ENCODE results near the gene IGF2BP1. TPM values are rescaled to one million over a fixed set of nuclear protein-coding genes. Genes with fewer than 3 reads are reported as not detected.
"Not testable (repeated sequence)": the region's sequence is repeated elsewhere in the genome, so short reads cannot be mapped to it uniquely, and the experiment has no call there.

Gene IGF2BP1
- total and polyA plus RNA-seq, 12 donors: under 0.01 to 15.5 (median 0.18) TPM; not detected in 4

GRCh38 chr17:49003557-49004511 is 6.6 kb downstream of the IGF2BP1 start:
- 15 to 18% (median 17%) methylated on average over 19 to 39 of the region's 39 CpGs for WGBS, 4 donors
- no peak for TF ChIP-seq CTCF (IDR thresholded peaks at IDR 0.05)
- TF ChIP-seq POLR2A (IDR thresholded peaks at IDR 0.05): no peak
- no peak overlapping the region for H3K4me3 ChIP-seq
- no peak overlapping the region for H3K27ac ChIP-seq
- no peaks in the 10 kb centered on the region for H3K9me3 ChIP-seq (replicated peaks in 1 of 3)
- no peaks in the 10 kb centered on the region for H3K36me3 ChIP-seq (replicated peaks in 1 of 2)
- H3K27me3 ChIP-seq: peaks cover 89% of the 10 kb centered on the region
- H3K4me1 ChIP-seq (replicated peaks in 1 of 2): no peaks in the 10 kb centered on the region
- DNase-seq: no peak
- intact Hi-C loops (cut with DNase I): no loop called here

GRCh38 chr17:49005140-49005539 is 8.0 kb downstream of the IGF2BP1 start:
- no peak for DNase-seq
- Histone ChIP-seq H3K9me3 (replicated peaks in 1 of 3) (no peaks in the 10 kb centered on the region), H3K4me1 (replicated peaks in 1 of 2) (no peaks in the 10 kb centered on the region), H3K4me3 (no peak overlapping the region), H3K27me3 (peaks cover 86% of the 10 kb centered on the region), H3K36me3 (replicated peaks in 1 of 2) (no peaks in the 10 kb centered on the region), H3K27ac (no peak overlapping the region)
- no peak for TF ChIP-seq POLR2A (IDR thresholded peaks at IDR 0.05)
- no peak for TF ChIP-seq CTCF (IDR thresholded peaks at IDR 0.05)
- intact Hi-C loops (cut with DNase I): no loop called here
- 72 to 84% (median 75%) methylated on average over 2 of the region's 2 CpGs for WGBS, 4 donors

GRCh38 chr17:49008908-49009307 is 11.7 kb downstream of the IGF2BP1 start:
- DNase-seq; H3K27ac ChIP-seq; H3K9me3 ChIP-seq (replicated peaks in 1 of 3); H3K4me3 ChIP-seq; intact Hi-C loops (cut with DNase I); H3K36me3 ChIP-seq (replicated peaks in 1 of 2); H3K4me1 ChIP-seq (replicated peaks in 1 of 2): not testable (repeated sequence)
- 81 to 98% (median 93%) methylated on average over 5 of the region's 5 CpGs for WGBS, 4 donors
- H3K27me3 ChIP-seq: peaks cover 81% of the 10 kb centered on the region

- 52 to 71% (median 59%) methylated on average over 8 to 9 of the region's 9 CpGs for WGBS, 4 donors
These were observed 15.6 kb downstream of the IGF2BP1 start for GRCh38 chr17:49012769-49013255.

More at GRCh38 chr17:49012769-49013255, 15.6 kb downstream of the IGF2BP1 start:
- TF ChIP-seq POLR2A (IDR thresholded peaks at IDR 0.05) (no peak), CTCF (IDR thresholded peaks at IDR 0.05) (no peak)
- Histone ChIP-seq H3K4me1 (replicated peaks in 1 of 2) (no peaks in the 10 kb centered on the region), H3K4me3 (no peak overlapping the region), H3K9me3 (replicated peaks in 1 of 3) (no peaks in the 10 kb centered on the region), H3K27ac (no peak overlapping the region), H3K36me3 (replicated peaks in 1 of 2) (no peaks in the 10 kb centered on the region), H3K27me3 (peaks cover 61% of the 10 kb centered on the region)
- no peak for DNase-seq
- intact Hi-C loops (cut with DNase I): no loop called here

Measured in adrenal gland (tissue), 12 donors.